PC-3 (cell line): ENCODE data around the gene RAD9A.

ENCODE experiments used
- EZH2phosphoT487 ChIP-seq: fragments of 300-600 bp; sonication (generic); IDR thresholded peaks from 2 replicates; pipeline ENCODE4 v1.6.1; 2018; ENCODE audit warnings: mild to moderate bottlenecking, antibody characterized with exemption, low read length, borderline replicate concordance
- TF ChIP-seq, protein P1 (sequence below): fragments of 300-600 bp; sonication (generic); conservative IDR thresholded peaks from 2 replicates; pipeline ENCODE4 v1.5.1; 2017; ENCODE audit warnings: antibody characterized with exemption, low read depth, mild to moderate bottlenecking, low read length

- TF ChIP-seq, protein P1, sequence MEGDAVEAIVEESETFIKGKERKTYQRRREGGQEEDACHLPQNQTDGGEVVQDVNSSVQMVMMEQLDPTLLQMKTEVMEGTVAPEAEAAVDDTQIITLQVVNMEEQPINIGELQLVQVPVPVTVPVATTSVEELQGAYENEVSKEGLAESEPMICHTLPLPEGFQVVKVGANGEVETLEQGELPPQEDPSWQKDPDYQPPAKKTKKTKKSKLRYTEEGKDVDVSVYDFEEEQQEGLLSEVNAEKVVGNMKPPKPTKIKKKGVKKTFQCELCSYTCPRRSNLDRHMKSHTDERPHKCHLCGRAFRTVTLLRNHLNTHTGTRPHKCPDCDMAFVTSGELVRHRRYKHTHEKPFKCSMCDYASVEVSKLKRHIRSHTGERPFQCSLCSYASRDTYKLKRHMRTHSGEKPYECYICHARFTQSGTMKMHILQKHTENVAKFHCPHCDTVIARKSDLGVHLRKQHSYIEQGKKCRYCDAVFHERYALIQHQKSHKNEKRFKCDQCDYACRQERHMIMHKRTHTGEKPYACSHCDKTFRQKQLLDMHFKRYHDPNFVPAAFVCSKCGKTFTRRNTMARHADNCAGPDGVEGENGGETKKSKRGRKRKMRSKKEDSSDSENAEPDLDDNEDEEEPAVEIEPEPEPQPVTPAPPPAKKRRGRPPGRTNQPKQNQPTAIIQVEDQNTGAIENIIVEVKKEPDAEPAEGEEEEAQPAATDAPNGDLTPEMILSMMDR, result no peak
- TF ChIP-seq EZH2phosphoT487, result no peak
Observed at GRCh38 chr11:67397536-67397935, 5.8 kb downstream of the RAD9A start.
